Thyroid gland (tissue), 4 donors: ENCODE measurements around the gene ATP4B. TPM values are rescaled to one million over a fixed set of nuclear protein-coding genes. Genes with fewer than 3 reads are reported as not detected.

ENCODE experiments used
- DNase-seq, 2 donors: peaks; one replicate each; pipeline ENCODE4 v3.0.0-alpha.2; 2019
- H3K27ac ChIP-seq, 3 donors: fragments of 200-600 bp; sonication (generic); 1 replicate in 2 of 3; 2 replicates in 1 of 3; pipeline ENCODE4 v1.5.1; 2016 to 2019; ENCODE audit warnings: mild to moderate bottlenecking in 1 of 3, moderate library complexity in 1 of 3
- H3K27me3 ChIP-seq: fragments of 200-600 bp; sonication (generic); one replicate; pipeline ENCODE4 v1.5.1; 2019
- H3K36me3 ChIP-seq, 2 donors: fragments of 200-600 bp; sonication (generic); one replicate each; pipeline ENCODE4 v1.5.1; 2016 to 2019
- H3K4me1 ChIP-seq, 2 donors: fragments of 200-600 bp; sonication (generic); one replicate each; pipeline ENCODE4 v1.5.1; 2017 to 2019
- H3K4me3 ChIP-seq, 3 donors: fragments of 200-600 bp; sonication (generic); replicated peaks in 1 of 3; 1 replicate in 2 of 3; 2 replicates in 1 of 3; pipeline ENCODE4 v1.5.1; 2016; ENCODE audit warnings: mild to moderate bottlenecking in 1 of 3
- H3K9me3 ChIP-seq: fragments of 200-600 bp; sonication (generic); one replicate; pipeline ENCODE4 v1.5.1; 2017
- CTCF ChIP-seq, 6 experiments: fragments of 200-600 bp in 3 of 6; fragments of 450-650 bp in 3 of 6; sonication (generic) in 3 of 6; IDR thresholded peaks; one replicate each; pipeline ENCODE4 v1.5.1; 2016 to 2019; ENCODE audit warnings: antibody characterized with exemption in 6 of 6, mild to moderate bottlenecking in 2 of 6, inconsistent platforms in 1 of 6, moderate library complexity in 1 of 6
- POLR2A ChIP-seq, 2 donors: fragments of 450-650 bp; IDR thresholded peaks; one replicate each; pipeline ENCODE4 v1.6.1; 2017; ENCODE audit warnings: antibody characterized with exemption in 2 of 2, mild to moderate bottlenecking in 2 of 2, moderate library complexity in 1 of 2
- WGBS, 2 donors: methylation state at CpG; one replicate each; pipeline ENCODE4 v1.1.5; 2017; 5-methylcytosine and 5-hydroxymethylcytosine counted together
- intact Hi-C: fragments of 100-400 bp; cut with DNase I; formaldehyde crosslinking; loops from one replicate; pipeline ENCODE4 v1.15.1; 2023
- total RNA-seq, 4 donors: library from RNA; depleted of rRNA; stranded (reverse); fragments of >200 nt; gene quantifications; one replicate each; pipeline ENCODE4 v1.2.3, GENCODE V29; 2016

Gene ATP4B
- total RNA-seq, 4 donors from 2014 or later: not detected

GRCh38 chr13:113618455-113618854 is 39.5 kb downstream of the ATP4B start:
- Histone ChIP-seq H3K36me3 (peaks cover 3 to 7% of the 10 kb centered on the region in 2 donors), H3K27ac (no peak overlapping the region), H3K9me3 (no peaks in the 10 kb centered on the region), H3K4me3 (no peak overlapping the region), H3K27me3 (no peaks in the 10 kb centered on the region), H3K4me1 (peaks cover 10 to 17% of the 10 kb centered on the region in 2 donors)
- intact Hi-C loops: no loop called here
- no peak for TF ChIP-seq CTCF (IDR thresholded peaks at IDR 0.05)
- 95 to 96% methylated on average over 7 of the region's 7 CpGs for WGBS, 2 donors
- no peak for DNase-seq

- Histone ChIP-seq H3K36me3 (peaks cover 0 to 2% of the 10 kb centered on the region in 2 donors), H3K4me1 (peaks cover 10 to 17% of the 10 kb centered on the region in 2 donors), H3K4me3 (no peak overlapping the region), H3K27ac (no peak overlapping the region), H3K9me3 (no peaks in the 10 kb centered on the region), H3K27me3 (no peaks in the 10 kb centered on the region)
- no peak for TF ChIP-seq POLR2A (IDR thresholded peaks at IDR 0.05)
- TF ChIP-seq CTCF (IDR thresholded peaks at IDR 0.05): no peak
- no peak for DNase-seq
- intact Hi-C loops: no loop called here
- 90 to 93% methylated on average over 5 of the region's 5 CpGs for WGBS, 2 donors
Measured at GRCh38 chr13:113617961-113618360, 40.0 kb downstream of the ATP4B start.

GRCh38 chr13:113616991-113617749 is 40.8 kb downstream of the ATP4B start:
- H3K9me3 ChIP-seq: no peaks in the 10 kb centered on the region
- intact Hi-C loops: no loop called here
- no peaks in the 10 kb centered on the region for H3K36me3 ChIP-seq
- WGBS, 2 donors: 40 to 55% methylated on average over 17 to 18 of the region's 18 CpGs
- peak overlapping the region; percentile 34 to 57 (median 52) for H3K27ac ChIP-seq
- peak in 1 of 2 donors; percentile 27 for TF ChIP-seq POLR2A (IDR thresholded peaks at IDR 0.05)
- no peak for TF ChIP-seq CTCF (IDR thresholded peaks at IDR 0.05)
- peak; percentile 86 to 87 for DNase-seq
- H3K27me3 ChIP-seq: no peaks in the 10 kb centered on the region
- H3K4me3 ChIP-seq: no peak overlapping the region
- peaks cover 10 to 17% of the 10 kb centered on the region in 2 donors for H3K4me1 ChIP-seq

- peak in 1 of 2 donors; percentile 12 for DNase-seq
- no peaks in the 10 kb centered on the region for H3K36me3 ChIP-seq
- intact Hi-C loops: no loop called here
- no peaks in the 10 kb centered on the region for H3K27me3 ChIP-seq
- peaks cover 10 to 17% of the 10 kb centered on the region in 2 donors for H3K4me1 ChIP-seq
- H3K9me3 ChIP-seq: no peaks in the 10 kb centered on the region
- peak overlapping the region in 2 of 3 donors; percentile 34 to 52 for H3K27ac ChIP-seq
- TF ChIP-seq CTCF (IDR thresholded peaks at IDR 0.05): no peak
- TF ChIP-seq POLR2A (IDR thresholded peaks at IDR 0.05): no peak
- H3K4me3 ChIP-seq: no peak overlapping the region
- WGBS, 2 donors: 72 to 82% methylated on average over 20 of the region's 20 CpGs
Measured at GRCh38 chr13:113616281-113616906, 41.6 kb downstream of the ATP4B start.

GRCh38 chr13:113613789-113614379 is 44.1 kb downstream of the ATP4B start:
- peaks cover 10 to 17% of the 10 kb centered on the region in 2 donors for H3K4me1 ChIP-seq
- no peak for DNase-seq
- no peaks in the 10 kb centered on the region for H3K9me3 ChIP-seq
- peaks cover 0 to 4% of the 10 kb centered on the region in 2 donors for H3K36me3 ChIP-seq
- no peak overlapping the region for H3K4me3 ChIP-seq
- H3K27ac ChIP-seq: no peak overlapping the region
- H3K27me3 ChIP-seq: no peaks in the 10 kb centered on the region
- intact Hi-C loops: no loop called here
- WGBS, 2 donors: 95 to 98% methylated on average over 16 of the region's 16 CpGs
- no peak for TF ChIP-seq CTCF (IDR thresholded peaks at IDR 0.05)
- no peak for TF ChIP-seq POLR2A (IDR thresholded peaks at IDR 0.05)
